ENCODE measurements around the gene AADACL3.

GRCh38 chr1:12674358-12674757 lies 41.6 kb upstream of the AADACL3 start:
- TF ChIP-seq POLR2A (IDR thresholded peaks at IDR 0.05) (no peak), CTCF (IDR thresholded peaks at IDR 0.05) (no peak)

Measured in gastroesophageal sphincter (tissue), 3 donors.